Neural cell (in vitro differentiated cells): Measurements from ENCODE around the gene HECA. TPM values are rescaled to one million over a fixed set of nuclear protein-coding genes. Genes with fewer than 3 reads are reported as not detected.

Experiments used
- H2AFZ ChIP-seq: fragments of 200-600, 300-800 bp; sonication (generic), shearing (Covaris generic); 2 replicates; pipeline ENCODE4 v1.6.0; 2014; ENCODE audit warnings: low read depth, mild to moderate bottlenecking, antibody characterized with exemption, low read length, moderate library complexity
- H3F3A ChIP-seq: fragments of 200-600 bp; shearing (Covaris generic); 2 replicates; pipeline ENCODE4 v1.6.1; 2016; ENCODE audit warnings: mild to moderate bottlenecking, moderate library complexity, mixed read lengths, antibody characterized with exemption, low read length; ENCODE audit not compliant: insufficient read depth, poor library complexity, severe bottlenecking
- H3K27ac ChIP-seq: fragments of 200-600, 300-800 bp; sonication (generic), shearing (Covaris generic); 2 replicates; pipeline ENCODE4 v1.5.1; 2014; ENCODE audit warnings: mild to moderate bottlenecking, low read length, moderate library complexity
- H3K27me3 ChIP-seq: fragments of 300-800, 200-600 bp; sonication (generic), shearing (Covaris generic); 2 replicates; pipeline ENCODE4 v1.6.0; 2014; ENCODE audit warnings: mild to moderate bottlenecking, low read depth, low read length, moderate library complexity; ENCODE audit not compliant: insufficient read depth
- H3K36me3 ChIP-seq: fragments of 300-800, 200-600 bp; sonication (generic), shearing (Covaris generic); 2 replicates; pipeline ENCODE4 v1.5.1; 2014; ENCODE audit warnings: mild to moderate bottlenecking, antibody characterized with exemption, low read length, moderate library complexity; ENCODE audit not compliant: insufficient read depth
- H3K4me2 ChIP-seq: fragments of 300-800, 200-600 bp; sonication (generic), shearing (Covaris generic); 2 replicates; pipeline ENCODE4 v1.6.0; 2014; ENCODE audit warnings: mild to moderate bottlenecking, low read length
- H3K4me3 ChIP-seq: fragments of 300-800, 200-600 bp; sonication (generic), shearing (Covaris generic); 2 replicates; pipeline ENCODE4 v1.5.1; 2014; ENCODE audit warnings: mild to moderate bottlenecking, low read length, moderate library complexity
- H3K79me2 ChIP-seq: fragments of 200-600 bp; shearing (Covaris generic); replicated peaks from 2 replicates; pipeline ENCODE4 v1.6.0; 2014; ENCODE audit warnings: mild to moderate bottlenecking, low read length, moderate library complexity; ENCODE audit not compliant: insufficient read depth
- H3K9ac ChIP-seq: fragments of 300-800, 200-600 bp; sonication (generic), shearing (Covaris generic); 2 replicates; pipeline ENCODE4 v1.6.1; 2016; ENCODE audit warnings: mild to moderate bottlenecking, low read length, mixed read lengths
- H3K9me2 ChIP-seq: fragments of 200-600 bp; shearing (Covaris generic); 2 replicates; pipeline ENCODE4 v1.6.1; 2016; ENCODE audit warnings: mild to moderate bottlenecking, low read length, mixed read lengths; ENCODE audit not compliant: insufficient read depth
- H3K9me3 ChIP-seq: fragments of 200-600, 300-800 bp; sonication (generic), shearing (Covaris generic); 2 replicates; pipeline ENCODE4 v1.6.1; 2016; ENCODE audit warnings: mild to moderate bottlenecking, mixed run types, low read length, moderate library complexity, mixed read lengths
- H4K20me1 ChIP-seq: fragments of 200-600 bp; shearing (Covaris generic); 2 replicates; pipeline ENCODE4 v1.6.1; 2016; ENCODE audit warnings: mild to moderate bottlenecking, mixed run types; ENCODE audit not compliant: insufficient read depth
- EP300 ChIP-seq: fragments of 450-650 bp; conservative IDR thresholded peaks from 2 replicates; pipeline ENCODE4 v1.6.1; 2014; ENCODE audit warnings: antibody characterized with exemption, mild to moderate bottlenecking, moderate library complexity; ENCODE audit not compliant: poor library complexity, severe bottlenecking
- EZH2 ChIP-seq: fragments of 200-600, 300-800 bp; shearing (Covaris generic), sonication (generic); IDR thresholded peaks from 2 replicates; pipeline ENCODE4 v1.6.1; 2014; ENCODE audit warnings: antibody characterized with exemption, low read length, borderline replicate concordance, mild to moderate bottlenecking; ENCODE audit not compliant: insufficient read depth, poor library complexity, severe bottlenecking
- MXI1 ChIP-seq: fragments of 450-650 bp; conservative IDR thresholded peaks from 2 replicates; pipeline ENCODE4 v1.6.1; 2014; ENCODE audit warnings: antibody characterized with exemption, mild to moderate bottlenecking; ENCODE audit not compliant: poor library complexity, severe bottlenecking
- POLR2AphosphoS5 ChIP-seq: IDR thresholded peaks from 2 replicates; pipeline ENCODE4 v1.6.1; 2012
- RAD21 ChIP-seq: fragments of 450-650 bp; conservative IDR thresholded peaks from 2 replicates; pipeline ENCODE4 v1.6.1; 2014; ENCODE audit warnings: antibody characterized with exemption, mild to moderate bottlenecking, moderate library complexity
- REST ChIP-seq: IDR thresholded peaks from 2 replicates; pipeline ENCODE4 v1.6.1; 2012; ENCODE audit warnings: borderline replicate concordance
- SMC3 ChIP-seq: fragments of 450-650 bp; conservative IDR thresholded peaks from 2 replicates; pipeline ENCODE4 v1.6.1; 2014; ENCODE audit warnings: antibody characterized with exemption, mild to moderate bottlenecking, moderate library complexity; ENCODE audit not compliant: poor library complexity
- TAF1 ChIP-seq: IDR thresholded peaks from 2 replicates; pipeline ENCODE4 v1.6.1; 2012; ENCODE audit warnings: low read depth
- polyA plus RNA-seq: library from polyadenylated mRNA; depleted of rRNA; stranded (reverse); fragments of >200 nt; gene quantifications from 2 replicates; pipeline ENCODE4 v1.2.3, GENCODE V29; 2014
- TF ChIP-seq, protein P1 (sequence below): fragments of 450-650 bp; IDR thresholded peaks from 2 replicates; pipeline ENCODE4 v1.5.1; 2014; ENCODE audit warnings: antibody characterized with exemption, mild to moderate bottlenecking, moderate library complexity; ENCODE audit not compliant: poor library complexity, severe bottlenecking

Gene HECA
- polyA plus RNA-seq, 1 donor from 2014 or later = 20.2 TPM

GRCh38 chr6:139151425-139152087 lies 16.7 kb downstream of the HECA start:
- Histone ChIP-seq H3K27ac (no peak overlapping the region), H3K4me2 (no peak overlapping the region), H3K27me3 (no peaks in the 10 kb centered on the region), H2AFZ (no peak overlapping the region), H3K4me3 (no peak overlapping the region), H3K9me3 (no peaks in the 10 kb centered on the region), H4K20me1 (no peaks in the 10 kb centered on the region), H3F3A (no peaks in the 10 kb centered on the region), H3K9ac (no peak overlapping the region), H3K36me3 (no peaks in the 10 kb centered on the region), H3K9me2 (no peaks in the 10 kb centered on the region), H3K79me2 (peaks cover 19% of the 10 kb centered on the region)
- TF ChIP-seq POLR2AphosphoS5 (no peak), RAD21 (no peak), SMC3 (no peak), MXI1 (no peak), EZH2 (no peak), EP300 (no peak), TAF1 (no peak), REST (no peak)
- TF ChIP-seq, protein P1, sequence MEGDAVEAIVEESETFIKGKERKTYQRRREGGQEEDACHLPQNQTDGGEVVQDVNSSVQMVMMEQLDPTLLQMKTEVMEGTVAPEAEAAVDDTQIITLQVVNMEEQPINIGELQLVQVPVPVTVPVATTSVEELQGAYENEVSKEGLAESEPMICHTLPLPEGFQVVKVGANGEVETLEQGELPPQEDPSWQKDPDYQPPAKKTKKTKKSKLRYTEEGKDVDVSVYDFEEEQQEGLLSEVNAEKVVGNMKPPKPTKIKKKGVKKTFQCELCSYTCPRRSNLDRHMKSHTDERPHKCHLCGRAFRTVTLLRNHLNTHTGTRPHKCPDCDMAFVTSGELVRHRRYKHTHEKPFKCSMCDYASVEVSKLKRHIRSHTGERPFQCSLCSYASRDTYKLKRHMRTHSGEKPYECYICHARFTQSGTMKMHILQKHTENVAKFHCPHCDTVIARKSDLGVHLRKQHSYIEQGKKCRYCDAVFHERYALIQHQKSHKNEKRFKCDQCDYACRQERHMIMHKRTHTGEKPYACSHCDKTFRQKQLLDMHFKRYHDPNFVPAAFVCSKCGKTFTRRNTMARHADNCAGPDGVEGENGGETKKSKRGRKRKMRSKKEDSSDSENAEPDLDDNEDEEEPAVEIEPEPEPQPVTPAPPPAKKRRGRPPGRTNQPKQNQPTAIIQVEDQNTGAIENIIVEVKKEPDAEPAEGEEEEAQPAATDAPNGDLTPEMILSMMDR = no peak

GRCh38 chr6:139152088-139152891 lies 17.4 kb downstream of the HECA start:
- Histone ChIP-seq H3K9me2 (no peaks in the 10 kb centered on the region), H3K27ac (no peak overlapping the region), H3K4me3 (no peak overlapping the region), H3K79me2 (peaks cover 19% of the 10 kb centered on the region), H3K36me3 (no peaks in the 10 kb centered on the region), H3K9me3 (no peaks in the 10 kb centered on the region), H2AFZ (no peak overlapping the region), H4K20me1 (no peaks in the 10 kb centered on the region), H3K27me3 (no peaks in the 10 kb centered on the region), H3K4me2 (no peak overlapping the region), H3K9ac (no peak overlapping the region), H3F3A (no peaks in the 10 kb centered on the region)
- TF ChIP-seq, protein P1 = no peak
- TF ChIP-seq EP300 (no peak), MXI1 (no peak), REST (no peak), SMC3 (no peak), RAD21 (no peak), POLR2AphosphoS5 (no peak), EZH2 (no peak), TAF1 (no peak)
